ENCODE measurements around the gene OR8B12.

The OR8B12 gene

DNA sequence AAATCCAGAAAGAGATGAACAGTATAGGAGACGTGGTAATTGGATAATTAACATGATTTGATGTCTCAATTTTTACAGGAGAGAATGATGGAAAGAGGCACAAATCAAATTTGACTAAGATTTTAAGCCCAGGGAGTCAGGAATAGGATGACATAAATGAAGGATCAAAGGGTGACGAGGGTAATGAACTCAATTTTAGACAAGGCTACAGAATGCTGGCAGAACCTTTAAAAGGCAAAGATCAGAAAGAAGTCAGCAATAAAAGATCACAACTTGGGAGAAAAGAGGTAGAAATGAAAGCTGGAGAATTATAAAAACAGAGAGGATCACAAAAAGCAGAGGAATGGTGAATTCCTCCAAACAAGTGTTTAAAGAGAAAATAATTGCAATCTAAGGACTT, 13.4 kb upstream of the OR8B12 start:
- Histone ChIP-seq H2BK15ac (ENCODE audit: low read depth, poor library complexity, severe bottlenecking) (no peak overlapping the region), H3K23ac (ENCODE audit: low read length in 2 of 2) (no peak overlapping the region), H3K27ac (ENCODE audit: low read length, poor library complexity, severe bottlenecking) (no peak overlapping the region), H3K4me2 (ENCODE audit: low read length, poor library complexity, severe bottlenecking) (no peak overlapping the region), H3K9ac (ENCODE audit: low read length) (no peak overlapping the region), H3K27me3 (ENCODE audit: control insufficient read depth in 1 of 2, insufficient read depth in 1 of 2, low read length in 2 of 2) (no peaks in the 10 kb centered on the region), H3K79me1 (replicated peaks; ENCODE audit: low read length, poor library complexity, severe bottlenecking) (no peaks in the 10 kb centered on the region), H3K4ac (ENCODE audit: low read depth in 1 of 2, low read length in 2 of 2) (no peak overlapping the region), H3K18ac (ENCODE audit: low read depth in 1 of 2, low read length in 2 of 2) (no peak overlapping the region), H2BK120ac (ENCODE audit: low read depth, low read length) (no peak overlapping the region), H4K8ac (ENCODE audit: low read length) (no peak overlapping the region), H2AK5ac (ENCODE audit: low read length, severe bottlenecking) (no peak overlapping the region), H3K36me3 (ENCODE audit: control insufficient read depth in 1 of 2, insufficient read depth in 2 of 2, low read depth in 1 of 2, low read length in 2 of 2) (no peaks in the 10 kb centered on the region), H4K91ac (ENCODE audit: low read length) (no peak overlapping the region), H3K9me3 (ENCODE audit: control insufficient read depth, low read length) (no peaks in the 10 kb centered on the region), H3K4me1 (ENCODE audit: control insufficient read depth, insufficient read depth, low read depth, low read length) (no peaks in the 10 kb centered on the region), H2BK12ac (ENCODE audit: low read length in 2 of 2) (no peak overlapping the region), H2AFZ (ENCODE audit: low read depth, low read length) (no peak overlapping the region), H2BK5ac (ENCODE audit: low read depth, low read length, poor library complexity, severe bottlenecking) (no peak overlapping the region), H3K4me3 (ENCODE audit: insufficient read depth in 1 of 2, low read depth in 1 of 2, low read length in 2 of 2) (no peak overlapping the region), H3K14ac (ENCODE audit: low read length in 2 of 2) (no peak overlapping the region)
- 39% methylated on average over 2 of the region's 2 CpGs for WGBS
- DNase-seq: no peak

GRCh38 chr11:124551987-124552386, 8.5 kb upstream of the OR8B12 start:
- Histone ChIP-seq H3K18ac (ENCODE audit: low read depth in 1 of 2, low read length in 2 of 2) (no peak overlapping the region), H3K27me3 (ENCODE audit: control insufficient read depth in 1 of 2, insufficient read depth in 1 of 2, low read length in 2 of 2) (no peaks in the 10 kb centered on the region), H2AK5ac (ENCODE audit: low read length, severe bottlenecking) (no peak overlapping the region), H2BK5ac (ENCODE audit: low read depth, low read length, poor library complexity, severe bottlenecking) (no peak overlapping the region), H2AFZ (ENCODE audit: low read depth, low read length) (no peak overlapping the region), H4K8ac (ENCODE audit: low read length) (no peak overlapping the region), H2BK15ac (ENCODE audit: low read depth, poor library complexity, severe bottlenecking) (no peak overlapping the region), H3K9ac (ENCODE audit: low read length) (no peak overlapping the region), H3K27ac (ENCODE audit: low read length, poor library complexity, severe bottlenecking) (no peak overlapping the region), H3K23ac (ENCODE audit: low read length in 2 of 2) (no peak overlapping the region), H3K14ac (ENCODE audit: low read length in 2 of 2) (no peak overlapping the region), H4K91ac (ENCODE audit: low read length) (no peak overlapping the region), H2BK120ac (ENCODE audit: low read depth, low read length) (no peak overlapping the region), H3K4ac (ENCODE audit: low read depth in 1 of 2, low read length in 2 of 2) (no peak overlapping the region), H3K4me2 (ENCODE audit: low read length, poor library complexity, severe bottlenecking) (no peak overlapping the region), H3K36me3 (ENCODE audit: control insufficient read depth in 1 of 2, insufficient read depth in 2 of 2, low read depth in 1 of 2, low read length in 2 of 2) (no peaks in the 10 kb centered on the region), H3K79me1 (replicated peaks; ENCODE audit: low read length, poor library complexity, severe bottlenecking) (no peaks in the 10 kb centered on the region), H3K4me1 (ENCODE audit: control insufficient read depth, insufficient read depth, low read depth, low read length) (no peaks in the 10 kb centered on the region), H2BK12ac (ENCODE audit: low read length in 2 of 2) (no peak overlapping the region), H3K4me3 (ENCODE audit: insufficient read depth in 1 of 2, low read depth in 1 of 2, low read length in 2 of 2) (no peak overlapping the region), H3K9me3 (ENCODE audit: control insufficient read depth, low read length) (no peaks in the 10 kb centered on the region)
- DNase-seq: no peak
- WGBS: 80% methylated on average over 4 of the region's 4 CpGs

- H3K4ac ChIP-seq (ENCODE audit: low read depth in 1 of 2, low read length in 2 of 2): no peak overlapping the region
- no peak overlapping the region for H3K23ac ChIP-seq (ENCODE audit: low read length in 2 of 2)
- H4K8ac ChIP-seq (ENCODE audit: low read length): no peak overlapping the region
- H2BK120ac ChIP-seq (ENCODE audit: low read depth, low read length): no peak overlapping the region
- no peak overlapping the region for H4K91ac ChIP-seq (ENCODE audit: low read length)
- H3K4me2 ChIP-seq (ENCODE audit: low read length, poor library complexity, severe bottlenecking): no peak overlapping the region
- H3K27ac ChIP-seq (ENCODE audit: low read length, poor library complexity, severe bottlenecking): no peak overlapping the region
- no peak overlapping the region for H3K4me3 ChIP-seq (ENCODE audit: insufficient read depth in 1 of 2, low read depth in 1 of 2, low read length in 2 of 2)
- no peak overlapping the region for H2BK12ac ChIP-seq (ENCODE audit: low read length in 2 of 2)
- no peak overlapping the region for H3K18ac ChIP-seq (ENCODE audit: low read depth in 1 of 2, low read length in 2 of 2)
- H3K14ac ChIP-seq (ENCODE audit: low read length in 2 of 2): no peak overlapping the region
- 73% methylated on average over 6 of the region's 6 CpGs for WGBS
- DNase-seq: no peak
- no peak overlapping the region for H2BK15ac ChIP-seq (ENCODE audit: low read depth, poor library complexity, severe bottlenecking)
- H3K9ac ChIP-seq (ENCODE audit: low read length): no peak overlapping the region
- no peaks in the 10 kb centered on the region for H3K9me3 ChIP-seq (ENCODE audit: control insufficient read depth, low read length)
- H3K79me1 ChIP-seq (replicated peaks; ENCODE audit: low read length, poor library complexity, severe bottlenecking): no peaks in the 10 kb centered on the region
- no peak overlapping the region for H2BK5ac ChIP-seq (ENCODE audit: low read depth, low read length, poor library complexity, severe bottlenecking)
- H3K27me3 ChIP-seq (ENCODE audit: control insufficient read depth in 1 of 2, insufficient read depth in 1 of 2, low read length in 2 of 2): no peaks in the 10 kb centered on the region
- H2AFZ ChIP-seq (ENCODE audit: low read depth, low read length): no peak overlapping the region
- H3K4me1 ChIP-seq (ENCODE audit: control insufficient read depth, insufficient read depth, low read depth, low read length): no peaks in the 10 kb centered on the region
- no peak overlapping the region for H2AK5ac ChIP-seq (ENCODE audit: low read length, severe bottlenecking)
- H3K36me3 ChIP-seq (ENCODE audit: control insufficient read depth in 1 of 2, insufficient read depth in 2 of 2, low read depth in 1 of 2, low read length in 2 of 2): no peaks in the 10 kb centered on the region
Observed at GRCh38 chr11:124551189-124551588, 7.7 kb upstream of the OR8B12 start.

GRCh38 chr11:124543145-124543544, 309 bp downstream of the OR8B12 start:
- no peak overlapping the region for H2AFZ ChIP-seq (ENCODE audit: low read depth, low read length)
- no peaks in the 10 kb centered on the region for H3K36me3 ChIP-seq (ENCODE audit: control insufficient read depth in 1 of 2, insufficient read depth in 2 of 2, low read depth in 1 of 2, low read length in 2 of 2)
- no peaks in the 10 kb centered on the region for H3K4me1 ChIP-seq (ENCODE audit: control insufficient read depth, insufficient read depth, low read depth, low read length)
- H2BK12ac ChIP-seq (ENCODE audit: low read length in 2 of 2): no peak overlapping the region
- H3K9me3 ChIP-seq (ENCODE audit: control insufficient read depth, low read length): no peaks in the 10 kb centered on the region
- no peak overlapping the region for H2BK5ac ChIP-seq (ENCODE audit: low read depth, low read length, poor library complexity, severe bottlenecking)
- no peak overlapping the region for H3K23ac ChIP-seq (ENCODE audit: low read length in 2 of 2)
- no peak overlapping the region for H3K9ac ChIP-seq (ENCODE audit: low read length)
- H3K18ac ChIP-seq (ENCODE audit: low read depth in 1 of 2, low read length in 2 of 2): no peak overlapping the region
- H2AK5ac ChIP-seq (ENCODE audit: low read length, severe bottlenecking): no peak overlapping the region
- H3K79me1 ChIP-seq (replicated peaks; ENCODE audit: low read length, poor library complexity, severe bottlenecking): no peaks in the 10 kb centered on the region
- H3K4ac ChIP-seq (ENCODE audit: low read depth in 1 of 2, low read length in 2 of 2): no peak overlapping the region
- H4K8ac ChIP-seq (ENCODE audit: low read length): no peak overlapping the region
- H3K4me2 ChIP-seq (ENCODE audit: low read length, poor library complexity, severe bottlenecking): no peak overlapping the region
- H2BK120ac ChIP-seq (ENCODE audit: low read depth, low read length): no peak overlapping the region
- no peak overlapping the region for H3K4me3 ChIP-seq (ENCODE audit: insufficient read depth in 1 of 2, low read depth in 1 of 2, low read length in 2 of 2)
- DNase-seq: no peak
- H3K27ac ChIP-seq (ENCODE audit: low read length, poor library complexity, severe bottlenecking): no peak overlapping the region
- H2BK15ac ChIP-seq (ENCODE audit: low read depth, poor library complexity, severe bottlenecking): no peak overlapping the region
- no peak overlapping the region for H4K91ac ChIP-seq (ENCODE audit: low read length)
- WGBS: 88% methylated on average over 6 of the region's 6 CpGs
- no peaks in the 10 kb centered on the region for H3K27me3 ChIP-seq (ENCODE audit: control insufficient read depth in 1 of 2, insufficient read depth in 1 of 2, low read length in 2 of 2)
- no peak overlapping the region for H3K14ac ChIP-seq (ENCODE audit: low read length in 2 of 2)
